OCI-LY1 (cell line): Measurements from ENCODE around the gene NCOA5.

ENCODE experiments used
- H2AFZ ChIP-seq: fragments of 200-600 bp; sonication (generic), shearing (Covaris generic); 2 replicates; pipeline ENCODE4 v1.6.0; 2014; ENCODE audit warnings: antibody characterized with exemption, mild to moderate bottlenecking, low read length
- H3F3A ChIP-seq: fragments of 200-600 bp; sonication (generic), shearing (Covaris generic); 2 replicates; pipeline ENCODE4 v1.6.0; 2014; ENCODE audit warnings: mild to moderate bottlenecking, antibody characterized with exemption, low read length, moderate library complexity; ENCODE audit not compliant: insufficient read depth
- H3K27ac ChIP-seq: fragments of 200-600 bp; sonication (generic); 2 replicates; pipeline ENCODE4 v1.5.1; 2014; ENCODE audit warnings: low read length, mixed run types, mild to moderate bottlenecking, low read depth; ENCODE audit not compliant: poor library complexity, severe bottlenecking
- H3K27me3 ChIP-seq: fragments of 200-600 bp; sonication (generic); 2 replicates; pipeline ENCODE4 v1.6.0; 2014; ENCODE audit warnings: antibody characterized with exemption, mild to moderate bottlenecking, low read length, moderate library complexity; ENCODE audit not compliant: insufficient read depth
- H3K36me3 ChIP-seq: fragments of 200-600 bp; sonication (generic); 2 replicates; pipeline ENCODE4 v1.6.1; 2014; ENCODE audit warnings: mild to moderate bottlenecking, antibody characterized with exemption, low read length, moderate library complexity, mixed read lengths; ENCODE audit not compliant: insufficient read depth
- H3K4me1 ChIP-seq: fragments of 200-600 bp; sonication (generic); 2 replicates; pipeline ENCODE4 v1.5.1; 2014; ENCODE audit warnings: mild to moderate bottlenecking, low read length, moderate library complexity; ENCODE audit not compliant: insufficient read depth, severe bottlenecking
- H3K4me2 ChIP-seq: fragments of 200-600 bp; sonication (generic), shearing (Covaris generic); 2 replicates; pipeline ENCODE4 v1.6.1; 2014; ENCODE audit warnings: low read length
- H3K4me3 ChIP-seq: fragments of 200-600 bp; sonication (generic); 2 replicates; pipeline ENCODE4 v1.5.1; 2014; ENCODE audit warnings: low read length, low read depth, mild to moderate bottlenecking, mixed read lengths; ENCODE audit not compliant: poor library complexity, severe bottlenecking
- H3K79me2 ChIP-seq: fragments of 200-600 bp; shearing (Covaris generic); 2 replicates; pipeline ENCODE4 v1.6.1; 2016; ENCODE audit warnings: mixed run types, low read length, mixed read lengths; ENCODE audit not compliant: insufficient read depth
- H3K9ac ChIP-seq: fragments of 200-600 bp; sonication (generic), shearing (Covaris generic); 2 replicates; pipeline ENCODE4 v1.6.1; 2014; ENCODE audit warnings: mild to moderate bottlenecking, low read length, mixed read lengths
- H3K9me2 ChIP-seq: fragments of 200-600 bp; sonication (generic), shearing (Covaris generic); 2 replicates; pipeline ENCODE4 v1.6.1; 2014; ENCODE audit warnings: low read depth, mild to moderate bottlenecking, low read length, mixed read lengths
- H3K9me3 ChIP-seq: fragments of 200-600 bp; shearing (Covaris generic); 2 replicates; pipeline ENCODE4 v1.6.1; 2014; ENCODE audit warnings: low read length, mixed read lengths
- H4K20me1 ChIP-seq: fragments of 200-600 bp; sonication (generic), shearing (Covaris generic); 2 replicates; pipeline ENCODE4 v1.6.0; 2016; ENCODE audit warnings: mild to moderate bottlenecking, low read length; ENCODE audit not compliant: insufficient read depth
- CTCF ChIP-seq: fragments of 200-600 bp; sonication (generic), shearing (Covaris generic); IDR thresholded peaks from 2 replicates; pipeline ENCODE4 v1.5.1; 2017; ENCODE audit warnings: mild to moderate bottlenecking, antibody characterized with exemption, low read length, moderate library complexity, mixed read lengths
- EZH2 ChIP-seq: fragments of 200-600 bp; sonication (generic), shearing (Covaris generic); IDR thresholded peaks from 2 replicates; pipeline ENCODE4 v1.8.0; 2017; ENCODE audit warnings: borderline replicate concordance, mixed run types, mild to moderate bottlenecking, antibody characterized with exemption, low read length, moderate library complexity, mixed read lengths

The NCOA5 gene

GRCh38 chr20:46089167-46089416 is 670 bp downstream of the NCOA5 start:
- no peaks in the 10 kb centered on the region for H3K9me3 ChIP-seq
- H3K4me1 ChIP-seq, result peaks cover 43% of the 10 kb centered on the region
- peak overlapping the region; percentile 94 for H3K9ac ChIP-seq
- H3K27me3 ChIP-seq, result no peaks in the 10 kb centered on the region
- peak overlapping the region; percentile 1 for H3K27ac ChIP-seq
- peaks cover 2% of the 10 kb centered on the region; the same call in 1 of the 2 replicates for H4K20me1 ChIP-seq
- H3K4me3 ChIP-seq, result peak overlapping the region; percentile 96
- H3K4me2 ChIP-seq, result peak overlapping the region; percentile 97
- H2AFZ ChIP-seq, result no peak overlapping the region
- H3F3A ChIP-seq, result no peaks in the 10 kb centered on the region
- peaks cover 51% of the 10 kb centered on the region for H3K79me2 ChIP-seq
- H3K9me2 ChIP-seq, result no peaks in the 10 kb centered on the region
- H3K36me3 ChIP-seq, result no peaks in the 10 kb centered on the region
- no peak for TF ChIP-seq EZH2
- no peak for TF ChIP-seq CTCF

GRCh38 chr20:46088409-46089166 is 1.2 kb downstream of the NCOA5 start:
- Histone ChIP-seq H3K9ac (peak overlapping the region; percentile 94), H3F3A (no peaks in the 10 kb centered on the region), H2AFZ (no peak overlapping the region), H3K4me3 (peak overlapping the region; percentile 96), H3K27ac (peak overlapping the region; percentile 1), H3K27me3 (no peaks in the 10 kb centered on the region), H3K36me3 (no peaks in the 10 kb centered on the region), H4K20me1 (peaks cover 2% of the 10 kb centered on the region; the same call in 1 of the 2 replicates), H3K4me1 (peaks cover 43% of the 10 kb centered on the region), H3K4me2 (peak overlapping the region; percentile 97), H3K79me2 (peaks cover 56% of the 10 kb centered on the region), H3K9me3 (no peaks in the 10 kb centered on the region), H3K9me2 (no peaks in the 10 kb centered on the region)
- TF ChIP-seq EZH2 (no peak), CTCF (peak; percentile 20; the same call in 1 of the 2 replicates)

- peak overlapping the region; percentile 29 for H3K4me3 ChIP-seq
- no peaks in the 10 kb centered on the region for H3K9me3 ChIP-seq
- peaks cover 48% of the 10 kb centered on the region for H3K4me1 ChIP-seq
- H4K20me1 ChIP-seq, result peaks cover 6% of the 10 kb centered on the region; the same call in 1 of the 2 replicates
- no peak overlapping the region for H3K27ac ChIP-seq
- peak overlapping the region; percentile 97; the same call in 1 of the 2 replicates for H3K4me2 ChIP-seq
- no peaks in the 10 kb centered on the region for H3F3A ChIP-seq
- H3K9me2 ChIP-seq, result no peaks in the 10 kb centered on the region
- no peak for TF ChIP-seq EZH2
- peak; percentile 49 for TF ChIP-seq CTCF
- peaks cover 71% of the 10 kb centered on the region for H3K79me2 ChIP-seq
- H3K27me3 ChIP-seq, result no peaks in the 10 kb centered on the region
- no peak overlapping the region for H2AFZ ChIP-seq
- H3K36me3 ChIP-seq, result no peaks in the 10 kb centered on the region
- no peak overlapping the region; the same call in 1 of the 2 replicates for H3K9ac ChIP-seq
These were observed 2.6 kb downstream of the NCOA5 start for GRCh38 chr20:46087161-46087560.
